ENCODE results near the gene CA10. TPM values are rescaled to one million over a fixed set of nuclear protein-coding genes. Genes with fewer than 3 reads are reported as not detected.

CA10 gene
- total RNA-seq, 1 experiment from 2014 or later = not detected

DNA sequence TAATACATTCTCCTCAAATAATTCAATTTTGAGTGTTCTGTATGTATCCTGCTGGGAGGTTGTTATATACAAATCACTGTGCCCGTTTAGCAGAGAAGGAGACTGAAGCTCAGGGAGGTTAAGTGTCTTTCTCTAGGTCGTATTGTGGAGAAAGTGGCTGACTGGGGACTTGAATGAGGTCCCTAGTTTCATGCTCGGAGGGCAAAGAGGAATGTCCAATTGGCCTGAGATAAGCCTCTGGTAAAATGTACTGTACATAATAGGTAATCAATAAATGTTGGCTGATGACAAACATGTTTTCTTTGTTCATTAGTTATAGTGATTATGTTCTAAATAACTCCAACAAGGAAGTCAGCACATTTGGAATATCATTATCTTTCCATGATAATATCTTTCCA, 455.6 kb downstream of the CA10 start:
- CTCF ChIA-PET = no interaction called here
- Mint-ChIP-seq H3K4me3 (ENCODE audit: unreplicated experiment) (no peak overlapping the region), H3K4me1 (ENCODE audit: low read depth, unreplicated experiment) (no peaks in the 10 kb centered on the region), H3K27ac (ENCODE audit: unreplicated experiment) (no peak overlapping the region), H3K27me3 (ENCODE audit: insufficient read depth, unreplicated experiment) (peaks cover 18% of the 10 kb centered on the region), H3K36me3 (ENCODE audit: insufficient read depth, unreplicated experiment) (no peaks in the 10 kb centered on the region), H3K9me3 (ENCODE audit: unreplicated experiment) (no peaks in the 10 kb centered on the region)
- Histone ChIP-seq H3K27me3 (replicated peaks; ENCODE audit: control insufficient read depth, insufficient read depth, low read length) (no peaks in the 10 kb centered on the region), H3K9me3 (no peaks in the 10 kb centered on the region), H3K4me3 (ENCODE audit: low read depth, low read length) (no peak overlapping the region), H3K4me1 (no peaks in the 10 kb centered on the region; the same call in 1 of the 2 replicates), H3K36me3 (ENCODE audit: control insufficient read depth, insufficient read depth, low read length) (no peaks in the 10 kb centered on the region)
- DNase-seq = no peak
- TF ChIP-seq, protein P1, sequence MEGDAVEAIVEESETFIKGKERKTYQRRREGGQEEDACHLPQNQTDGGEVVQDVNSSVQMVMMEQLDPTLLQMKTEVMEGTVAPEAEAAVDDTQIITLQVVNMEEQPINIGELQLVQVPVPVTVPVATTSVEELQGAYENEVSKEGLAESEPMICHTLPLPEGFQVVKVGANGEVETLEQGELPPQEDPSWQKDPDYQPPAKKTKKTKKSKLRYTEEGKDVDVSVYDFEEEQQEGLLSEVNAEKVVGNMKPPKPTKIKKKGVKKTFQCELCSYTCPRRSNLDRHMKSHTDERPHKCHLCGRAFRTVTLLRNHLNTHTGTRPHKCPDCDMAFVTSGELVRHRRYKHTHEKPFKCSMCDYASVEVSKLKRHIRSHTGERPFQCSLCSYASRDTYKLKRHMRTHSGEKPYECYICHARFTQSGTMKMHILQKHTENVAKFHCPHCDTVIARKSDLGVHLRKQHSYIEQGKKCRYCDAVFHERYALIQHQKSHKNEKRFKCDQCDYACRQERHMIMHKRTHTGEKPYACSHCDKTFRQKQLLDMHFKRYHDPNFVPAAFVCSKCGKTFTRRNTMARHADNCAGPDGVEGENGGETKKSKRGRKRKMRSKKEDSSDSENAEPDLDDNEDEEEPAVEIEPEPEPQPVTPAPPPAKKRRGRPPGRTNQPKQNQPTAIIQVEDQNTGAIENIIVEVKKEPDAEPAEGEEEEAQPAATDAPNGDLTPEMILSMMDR (IDR thresholded peaks at IDR 0.05; ENCODE audit: insufficient read depth in 1 of 2, low read depth in 1 of 2, low read length in 1 of 2, severe bottlenecking in 1 of 2, unreplicated experiment in 1 of 2) = no peak
- POLR2A ChIA-PET = no interaction called here
- BruUV-seq (replicated peaks) = no TSS peak
- intact Hi-C loops (cut with micrococcal nuclease; ENCODE audit: unreplicated experiment) = no loop called here

DNA sequence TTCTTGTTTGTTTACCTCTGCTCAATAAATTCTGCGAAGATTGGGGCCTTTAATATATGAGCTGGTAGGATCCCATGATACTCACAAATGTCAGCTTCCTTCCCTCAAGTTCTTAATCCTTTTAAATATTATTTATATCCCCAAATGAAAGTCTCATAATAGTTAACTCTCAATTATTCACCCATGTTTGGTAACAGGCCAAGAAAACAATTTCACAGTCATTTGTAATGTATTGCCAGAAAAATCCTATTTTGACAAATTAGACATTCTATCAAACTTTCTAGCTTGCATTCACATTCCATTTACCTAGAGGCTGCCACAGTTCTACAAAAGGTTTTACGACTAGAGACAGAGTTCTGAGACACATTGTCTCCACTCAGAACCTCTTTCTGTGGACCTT, 457.0 kb downstream of the CA10 start:
- Histone ChIP-seq H3K4me3 (ENCODE audit: low read depth, low read length) (no peak overlapping the region), H3K27me3 (replicated peaks; ENCODE audit: control insufficient read depth, insufficient read depth, low read length) (no peaks in the 10 kb centered on the region), H3K4me1 (no peaks in the 10 kb centered on the region), H3K9me3 (peaks cover under 1% of the 10 kb centered on the region; the same call in 1 of the 2 replicates), H3K36me3 (ENCODE audit: control insufficient read depth, insufficient read depth, low read length) (no peaks in the 10 kb centered on the region)
- DNase-seq = no peak
- Mint-ChIP-seq H3K4me3 (ENCODE audit: unreplicated experiment) (no peak overlapping the region), H3K4me1 (ENCODE audit: low read depth, unreplicated experiment) (no peaks in the 10 kb centered on the region), H3K27ac (ENCODE audit: unreplicated experiment) (no peak overlapping the region), H3K36me3 (ENCODE audit: insufficient read depth, unreplicated experiment) (no peaks in the 10 kb centered on the region), H3K9me3 (ENCODE audit: unreplicated experiment) (no peaks in the 10 kb centered on the region), H3K27me3 (ENCODE audit: insufficient read depth, unreplicated experiment) (peaks cover 24% of the 10 kb centered on the region)
- intact Hi-C loops (cut with micrococcal nuclease; ENCODE audit: unreplicated experiment) = no loop called here
- BruUV-seq (replicated peaks) = no TSS peak
- TF ChIP-seq, protein P1 (IDR thresholded peaks at IDR 0.05; ENCODE audit: insufficient read depth in 1 of 2, low read depth in 1 of 2, low read length in 1 of 2, severe bottlenecking in 1 of 2, unreplicated experiment in 1 of 2) = no peak
- CTCF ChIA-PET = no interaction called here
- POLR2A ChIA-PET = no interaction called here

DNA sequence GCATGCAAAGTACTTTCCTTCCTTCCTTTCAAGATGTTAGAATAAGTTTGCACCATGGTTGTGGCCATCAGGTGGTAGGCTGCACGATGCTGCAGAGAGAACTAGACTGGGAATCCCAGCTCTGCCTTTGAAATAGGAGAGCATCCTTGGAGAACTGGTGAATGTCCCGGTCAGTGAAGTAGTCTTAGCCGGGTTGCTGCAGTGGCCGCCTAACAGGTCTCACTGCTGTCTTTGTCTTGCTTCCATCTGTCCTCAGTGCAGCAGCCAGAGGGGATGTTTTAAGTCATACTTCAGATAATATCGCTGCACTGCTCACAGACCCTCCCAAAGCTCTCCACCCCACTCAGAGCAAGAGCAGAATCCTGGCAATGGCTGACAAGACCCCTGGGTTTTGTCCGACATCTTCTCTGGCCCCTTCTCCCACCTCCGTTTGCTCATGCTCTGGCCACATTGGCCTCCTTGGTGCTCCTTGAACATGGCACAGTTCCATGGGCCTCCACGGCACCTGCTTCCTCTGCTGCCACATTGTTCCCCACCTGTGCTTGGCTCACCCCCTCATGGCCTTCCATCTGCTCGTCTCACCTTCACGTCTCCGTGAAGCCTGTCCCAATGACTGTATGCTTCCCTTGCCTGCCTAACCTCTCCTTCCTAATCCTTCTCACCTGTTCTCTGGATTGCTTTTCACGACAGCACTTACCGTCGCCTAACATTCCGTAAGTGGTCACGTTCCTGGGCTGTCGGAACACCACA, 458.3 kb downstream of the CA10 start:
- ChIA-PET POLR2A (no interaction called here), CTCF (no interaction called here)
- intact Hi-C loops (cut with micrococcal nuclease; ENCODE audit: unreplicated experiment) = no loop called here
- Histone ChIP-seq H3K4me3 (ENCODE audit: low read depth, low read length) (no peak overlapping the region), H3K4me1 (no peaks in the 10 kb centered on the region), H3K36me3 (ENCODE audit: control insufficient read depth, insufficient read depth, low read length) (no peaks in the 10 kb centered on the region), H3K9me3 (peaks cover 3% of the 10 kb centered on the region; the same call in 1 of the 2 replicates), H3K27me3 (replicated peaks; ENCODE audit: control insufficient read depth, insufficient read depth, low read length) (no peaks in the 10 kb centered on the region)
- no peaks in the 10 kb centered on the region for H3K36me3 Mint-ChIP-seq (ENCODE audit: insufficient read depth, unreplicated experiment)
- H3K27ac Mint-ChIP-seq (ENCODE audit: unreplicated experiment) = no peak overlapping the region
- H3K27me3 Mint-ChIP-seq (ENCODE audit: insufficient read depth, unreplicated experiment) = peaks cover 27% of the 10 kb centered on the region
- H3K4me1 Mint-ChIP-seq (ENCODE audit: low read depth, unreplicated experiment) = no peaks in the 10 kb centered on the region
- BruUV-seq (replicated peaks) = no TSS peak
- no peak overlapping the region for H3K4me3 Mint-ChIP-seq (ENCODE audit: unreplicated experiment)
- H3K9me3 Mint-ChIP-seq (ENCODE audit: unreplicated experiment) = no peaks in the 10 kb centered on the region
- DNase-seq = no peak
- TF ChIP-seq, protein P1 (IDR thresholded peaks at IDR 0.05; ENCODE audit: insufficient read depth in 1 of 2, low read depth in 1 of 2, low read length in 1 of 2, severe bottlenecking in 1 of 2, unreplicated experiment in 1 of 2) = no peak

All from Caco-2 (cell line).